Activated effector memory CD4-positive, alpha-beta T cell treated with Interleukin-2 at 50 U/mL for 16 hours (primary cell): Measurements from ENCODE around the gene NADK.
A peak's percentile ranks its signal among the peaks of the same experiment; 100 is the strongest.

Source experiments
- DNase-seq: peaks from one replicate; pipeline ENCODE4 v3.0.0-alpha.2; 2020

The NADK gene

GRCh38 chr1:1777950-1778662 is at the start of gene NADK:
Gene NADK, minus strand, starts transcription at chr1:1778470. Its CDS starts 13,064 bp downstream, at chr1:1765406.
- DNase-seq, result peak; percentile 71

GRCh38 chr1:1827089-1827848 is 49.0 kb upstream of the NADK start:
- DNase-seq, result no peak

GRCh38 chr1:1826356-1827088 is 48.3 kb upstream of the NADK start:
- no peak for DNase-seq

GRCh38 chr1:1825217-1825616 is 46.9 kb upstream of the NADK start:
- no peak for DNase-seq

- no peak for DNase-seq
Measured at GRCh38 chr1:1819762-1820161, 41.5 kb upstream of the NADK start.

- no peak for DNase-seq
Measured at GRCh38 chr1:1817221-1817620, 39.0 kb upstream of the NADK start.

- no peak for DNase-seq
Measured at GRCh38 chr1:1815606-1816281, 37.5 kb upstream of the NADK start.

GRCh38 chr1:1809489-1809888 is 31.2 kb upstream of the NADK start:
- no peak for DNase-seq

- no peak for DNase-seq
Measured at GRCh38 chr1:1808206-1808605, 29.9 kb upstream of the NADK start.

GRCh38 chr1:1806890-1807289 is 28.6 kb upstream of the NADK start:
- no peak for DNase-seq

GRCh38 chr1:1804301-1804700 is 26.0 kb upstream of the NADK start:
- DNase-seq, result no peak

GRCh38 chr1:1802871-1803270 is 24.6 kb upstream of the NADK start:
- DNase-seq, result no peak

GRCh38 chr1:1799716-1800115 is 21.4 kb upstream of the NADK start:
- DNase-seq, result no peak

GRCh38 chr1:1797731-1798341 is 19.6 kb upstream of the NADK start:
- DNase-seq, result no peak

- no peak for DNase-seq
Measured at GRCh38 chr1:1796466-1796865, 18.2 kb upstream of the NADK start.

- no peak for DNase-seq
Measured at GRCh38 chr1:1794999-1795398, 16.7 kb upstream of the NADK start.

- no peak for DNase-seq
Measured at GRCh38 chr1:1793481-1794244, 15.4 kb upstream of the NADK start.

- DNase-seq, result no peak
Measured at GRCh38 chr1:1788646-1789431, 10.6 kb upstream of the NADK start.

- DNase-seq, result no peak
Measured at GRCh38 chr1:1788136-1788535, 9.9 kb upstream of the NADK start.

GRCh38 chr1:1786836-1787605 is 8.8 kb upstream of the NADK start:
- DNase-seq, result no peak
